IMR-90 (cell line): ENCODE data around the gene APP. TPM values are rescaled to one million over a fixed set of nuclear protein-coding genes. Genes with fewer than 3 reads are reported as not detected.

ENCODE experiments used
- ATAC-seq: fragments of 200-7000 bp; cut with Tn5 transposase; 2 replicates; pipeline ENCODE4 v1.9.1; 2020; ENCODE audit warnings: low read depth, mild to moderate bottlenecking, moderate library complexity
- BruUV-seq: library from RNA; stranded (reverse); fragments of 400-500 nt; replicated peaks from 2 replicates; lab custom pipeline; 2021; lab: Mats Ljungman, UMichigan
- CTCF ChIA-PET: fragments of 300-600 bp; formaldehyde crosslinking; extraction: SDS; loops from one replicate; lab custom pipeline; 2021; ENCODE audit warnings: antibody characterized with exemption; lab: Yijun Ruan, JAX
- POLR2A ChIA-PET: fragments of 300-600 bp; sonication (Branson Sonifier 250); formaldehyde crosslinking; loops from one replicate; lab custom pipeline; 2022; ENCODE audit warnings: antibody characterized with exemption; ENCODE audit not compliant: unreplicated experiment; lab: Charles Lee
- DNase-seq: peaks from one replicate; pipeline ENCODE4 v3.0.0; 2013
- H2AFZ ChIP-seq: replicated peaks from 2 replicates; pipeline ENCODE3; 2013; ENCODE audit warnings: low read length, mild to moderate bottlenecking; ENCODE audit not compliant: poor library complexity
- H2AK5ac ChIP-seq: 2 replicates; pipeline ENCODE4 v1.6.1; 2013; ENCODE audit warnings: low read depth, low read length, inconsistent platforms
- H2AK9ac ChIP-seq: replicated peaks from 2 replicates; pipeline ENCODE3; 2013; ENCODE audit warnings: mild to moderate bottlenecking, low read depth, low read length, moderate library complexity; ENCODE audit not compliant: poor library complexity
- H2BK120ac ChIP-seq: 2 replicates; pipeline ENCODE4 v1.6.1; 2013; ENCODE audit warnings: low read depth, low read length, inconsistent platforms
- H2BK15ac ChIP-seq: 3 replicates; pipeline ENCODE4 v1.6.1; 2013; ENCODE audit warnings: low read depth, low read length, inconsistent platforms
- H2BK20ac ChIP-seq: 2 replicates; pipeline ENCODE4 v1.6.1; 2013; ENCODE audit warnings: low read depth, mild to moderate bottlenecking, inconsistent platforms, low read length, moderate library complexity
- H2BK5ac ChIP-seq: 2 replicates; pipeline ENCODE4 v1.6.1; 2013; ENCODE audit warnings: mild to moderate bottlenecking, low read depth, low read length, inconsistent platforms; ENCODE audit not compliant: poor library complexity, severe bottlenecking
- H3K14ac ChIP-seq: replicated peaks from 2 replicates; pipeline ENCODE4 v1.6.1; 2013; ENCODE audit warnings: low read depth, low read length, inconsistent platforms
- H3K18ac ChIP-seq: 2 replicates; pipeline ENCODE4 v1.6.1; 2013; ENCODE audit warnings: low read depth, low read length, control low read depth
- H3K23ac ChIP-seq: 2 replicates; pipeline ENCODE4 v1.6.1; 2013; ENCODE audit warnings: low read depth, low read length, inconsistent platforms
- H3K27ac ChIP-seq: 2 replicates; pipeline ENCODE4 v1.5.1; 2013; ENCODE audit warnings: mild to moderate bottlenecking, control low read depth, low read length; ENCODE audit not compliant: insufficient read depth
- H3K27me3 ChIP-seq: 2 replicates; pipeline ENCODE4 v1.6.1; 2013; ENCODE audit warnings: low read length; ENCODE audit not compliant: control insufficient read depth, insufficient read depth
- H3K36me3 ChIP-seq: 2 replicates; pipeline ENCODE4 v1.6.1; 2013; ENCODE audit warnings: low read length, mixed read lengths; ENCODE audit not compliant: control insufficient read depth, insufficient read depth
- H3K4ac ChIP-seq: 2 replicates; pipeline ENCODE4 v1.6.1; 2013; ENCODE audit warnings: low read depth, low read length, inconsistent platforms
- H3K4me1 ChIP-seq: 2 replicates; pipeline ENCODE4 v1.6.1; 2013; ENCODE audit warnings: low read length, mixed read lengths; ENCODE audit not compliant: control insufficient read depth, insufficient read depth
- H3K4me2 ChIP-seq: 2 replicates; pipeline ENCODE4 v1.6.1; 2013; ENCODE audit warnings: low read depth, mild to moderate bottlenecking, control low read depth, low read length, moderate library complexity
- H3K4me3 ChIP-seq: 2 replicates; pipeline ENCODE4 v1.5.1; 2013; ENCODE audit warnings: low read depth, mild to moderate bottlenecking, control low read depth, low read length, moderate library complexity; ENCODE audit not compliant: insufficient read depth
- H3K56ac ChIP-seq: 2 replicates; pipeline ENCODE4 v1.6.1; 2013; ENCODE audit warnings: low read length, inconsistent platforms; ENCODE audit not compliant: insufficient read depth; ENCODE audit errors: extremely low read depth
- H3K79me1 ChIP-seq, 2 experiments: 2 replicates each; pipeline ENCODE4 v1.6.1; 2013; ENCODE audit warnings: low read length in 2 of 2, inconsistent platforms in 1 of 2, low read depth in 1 of 2
- H3K9ac ChIP-seq: 2 replicates; pipeline ENCODE4 v1.6.1; 2013; ENCODE audit warnings: low read depth, low read length, control low read depth
- H3K9me1 ChIP-seq: 2 replicates; pipeline ENCODE4 v1.6.1; 2013; ENCODE audit warnings: low read length, inconsistent platforms; ENCODE audit not compliant: insufficient read depth
- H3K9me3 ChIP-seq: 2 replicates; pipeline ENCODE4 v1.6.1; 2013; ENCODE audit warnings: low read length; ENCODE audit not compliant: control insufficient read depth, insufficient read depth
- H4K20me1 ChIP-seq: 2 replicates; pipeline ENCODE4 v1.6.1; 2013; ENCODE audit warnings: low read length, inconsistent platforms; ENCODE audit not compliant: insufficient read depth
- H4K5ac ChIP-seq: 2 replicates; pipeline ENCODE4 v1.6.1; 2013; ENCODE audit warnings: mild to moderate bottlenecking, low read depth, low read length, control low read depth
- H4K8ac ChIP-seq, 2 experiments: 2 replicates each; pipeline ENCODE4 v1.6.1; 2013; ENCODE audit warnings: low read depth in 2 of 2, low read length in 2 of 2, control low read depth in 1 of 2, inconsistent platforms in 1 of 2
- H4K91ac ChIP-seq: 2 replicates; pipeline ENCODE4 v1.6.1; 2013; ENCODE audit warnings: low read depth, low read length, inconsistent platforms; ENCODE audit not compliant: insufficient read depth
- BHLHE40 ChIP-seq: fragments of 150-350 bp; IDR thresholded peaks from 2 replicates; pipeline ENCODE4 v1.6.1; 2016; ENCODE audit warnings: mild to moderate bottlenecking, low read depth, low read length
- CEBPB ChIP-seq: IDR thresholded peaks from 2 replicates; pipeline ENCODE4 v1.6.1; 2012; ENCODE audit warnings: low read depth, low read length, improper control_type of control experiment
- CHD1 ChIP-seq: IDR thresholded peaks from 2 replicates; pipeline ENCODE4 v1.6.1; 2012; ENCODE audit warnings: low read depth, low read length, improper control_type of control experiment
- CTCF ChIP-seq: conservative IDR thresholded peaks from 2 replicates; pipeline ENCODE4 v1.5.1; 2012; ENCODE audit warnings: mild to moderate bottlenecking, low read depth, low read length, improper control_type of control experiment
- ELK1 ChIP-seq: fragments of 150-350 bp; IDR thresholded peaks from 2 replicates; pipeline ENCODE4 v1.6.1; 2016; ENCODE audit warnings: low read depth, mild to moderate bottlenecking, low read length, moderate library complexity, borderline replicate concordance
- FOS ChIP-seq: fragments of 150-350 bp; IDR thresholded peaks from 2 replicates; pipeline ENCODE4 v1.6.1; 2016; ENCODE audit warnings: low read depth, low read length
- MAFK ChIP-seq: IDR thresholded peaks from 2 replicates; pipeline ENCODE4 v1.6.1; 2012; ENCODE audit warnings: low read depth, low read length, improper control_type of control experiment
- MAZ ChIP-seq: IDR thresholded peaks from 2 replicates; pipeline ENCODE4 v1.6.1; 2012; ENCODE audit warnings: low read depth, mild to moderate bottlenecking, low read length, improper control_type of control experiment, moderate library complexity, borderline replicate concordance
- MXI1 ChIP-seq: IDR thresholded peaks from 2 replicates; pipeline ENCODE4 v1.6.1; 2012; ENCODE audit warnings: low read depth, mild to moderate bottlenecking, low read length, moderate library complexity, borderline replicate concordance
- NFE2L2 ChIP-seq: fragments of 150-350 bp; IDR thresholded peaks from 2 replicates; pipeline ENCODE4 v1.6.1; 2016; ENCODE audit warnings: low read depth, mild to moderate bottlenecking, low read length
- POLR2A ChIP-seq: IDR thresholded peaks from 2 replicates; pipeline ENCODE4 v1.6.1; 2012; ENCODE audit warnings: mild to moderate bottlenecking, low read depth, low read length
- RAD21 ChIP-seq: IDR thresholded peaks from 2 replicates; pipeline ENCODE4 v1.6.1; 2012; ENCODE audit warnings: low read length, improper control_type of control experiment
- RCOR1 ChIP-seq: IDR thresholded peaks from 2 replicates; pipeline ENCODE4 v1.6.1; 2012; ENCODE audit warnings: mild to moderate bottlenecking, low read length, improper control_type of control experiment; ENCODE audit not compliant: insufficient replicate concordance
- SMC3 ChIP-seq: fragments of 150-350 bp; IDR thresholded peaks from 2 replicates; pipeline ENCODE4 v1.6.1; 2016; ENCODE audit warnings: low read depth, mild to moderate bottlenecking, antibody characterized with exemption, low read length, moderate library complexity
- USF2 ChIP-seq: fragments of 150-350 bp; IDR thresholded peaks from 2 replicates; pipeline ENCODE4 v1.6.1; 2017; ENCODE audit warnings: mild to moderate bottlenecking, antibody characterized with exemption, low read length, low read depth
- WGBS, 2 experiments: methylation state at CpG; one replicate each; pipeline versions ENCODE4 v1.1.5 to v1.1.7; 2013; ENCODE audit warnings: missing lambda C conversion rate in 2 of 2; ENCODE audit not compliant: insufficient read length in 1 of 2; ENCODE audit errors: extremely low coverage in 2 of 2; 5-methylcytosine and 5-hydroxymethylcytosine counted together
- dilution Hi-C: fragments of 300-500 bp; cut with HindIII; formaldehyde crosslinking; loops from one replicate; pipeline ENCODE4 v1.14.3; 2018; ENCODE audit warnings: low sequenced_read_pairs; ENCODE audit not compliant: unreplicated experiment
- in situ Hi-C: fragments of 300-500 bp; cut with MboI; formaldehyde crosslinking; loops from 3 replicates; pipeline ENCODE4 v1.14.3; 2019; ENCODE audit warnings: low sequenced_read_pairs, inconsistent platforms, mixed read lengths
- intact Hi-C: fragments of 100-400 bp; cut with micrococcal nuclease; formaldehyde crosslinking; loops from 2 replicates; pipeline ENCODE4 v1.10.0; 2022
- polyA plus RNA-seq, 3 experiments: library from polyadenylated mRNA; depleted of rRNA; stranded (reverse); fragments of >200 nt; gene quantifications; 2 replicates each; pipeline ENCODE4 v1.2.3, GENCODE V29; 2012; ENCODE audit warnings: low replicate concordance in 1 of 3
- total RNA-seq: library from RNA; depleted of rRNA; stranded (reverse); fragments of >200 nt; gene quantifications from 2 replicates; pipeline ENCODE4 v1.2.3, GENCODE V29; 2012

APP gene
- total and polyA plus RNA-seq, 2 of the 4 experiments (the other 2 are of a cell fraction), result 191 to 530 TPM

- H3K27me3 ChIP-seq, result no peaks in the 10 kb centered on the region
- H2BK120ac ChIP-seq, result no peak overlapping the region
- WGBS, 2 experiments, result no CpG with 5 or more reads among the region's 4 CpGs
- no peaks in the 10 kb centered on the region for H3K9me3 ChIP-seq
- H3K36me3 ChIP-seq, result peaks cover 15% of the 10 kb centered on the region
- intact Hi-C loops, result no loop called here
- no peak overlapping the region for H4K8ac ChIP-seq
- H3K18ac ChIP-seq, result no peak overlapping the region
- H3K4ac ChIP-seq, result no peak overlapping the region
- BruUV-seq, result no TSS peak
- no peak for ATAC-seq
- no peak overlapping the region for H2BK5ac ChIP-seq
- TF ChIP-seq BHLHE40 (no peak), ELK1 (no peak), SMC3 (no peak), RCOR1 (no peak), MAFK (no peak), FOS (no peak), RAD21 (no peak), MXI1 (no peak), USF2 (no peak), MAZ (no peak), POLR2A (no peak), CHD1 (no peak), CEBPB (no peak; the same call in 1 of the 2 replicates), CTCF (no peak), NFE2L2 (no peak)
- peaks cover 0 to 4% of the 10 kb centered on the region in 2 experiments; a peak in 2 of 4 replicates for H3K79me1 ChIP-seq
- no peak overlapping the region for H3K4me3 ChIP-seq
- H4K91ac ChIP-seq, result no peak overlapping the region
- H3K23ac ChIP-seq, result no peak overlapping the region
- H4K5ac ChIP-seq, result no peak overlapping the region
- no peak overlapping the region for H3K14ac ChIP-seq
- H2AK5ac ChIP-seq, result no peak overlapping the region
- no peak for DNase-seq
- no peaks in the 10 kb centered on the region for H4K20me1 ChIP-seq
- H2BK20ac ChIP-seq, result no peak overlapping the region
- H3K4me2 ChIP-seq, result no peak overlapping the region
- H2BK15ac ChIP-seq, result no peak overlapping the region
- H3K27ac ChIP-seq, result no peak overlapping the region
- peaks cover 3% of the 10 kb centered on the region for H3K4me1 ChIP-seq
- no peak overlapping the region for H3K9ac ChIP-seq
- ChIA-PET POLR2A (interaction anchor here (0.6 kb wide), 1 partner anchor 80 kb away, joined by 3 read pairs; no protein-coding TSS in a partner anchor), CTCF (no interaction called here)
- H2AK9ac ChIP-seq, result no peak overlapping the region
- peaks cover 8% of the 10 kb centered on the region; the same call in 1 of the 2 replicates for H3K9me1 ChIP-seq
- dilution Hi-C loops, result no loop called here
- H2AFZ ChIP-seq, result no peak overlapping the region
- in situ Hi-C loops, result loop anchor here (25.0 kb wide), 1 partner anchor 815 kb away; no protein-coding TSS in a partner anchor
- H3K56ac ChIP-seq, result no peak overlapping the region
Measured at GRCh38 chr21:25897383-25897782, 273.2 kb downstream of the APP start.
